HepG2 (cell line): Measurements from ENCODE around the gene TNNI3K. TPM values are rescaled to one million over a fixed set of nuclear protein-coding genes. Genes with fewer than 3 reads are reported as not detected.

Experiments used
- ATAC-seq: fragments of 200-7000 bp; cut with Tn5 transposase; 3 replicates; pipeline ENCODE4 v1.9.1; 2020; ENCODE audit warnings: mild to moderate bottlenecking, moderate library complexity
- BruUV-seq: library from RNA; stranded (reverse); fragments of 400-500 nt; replicated peaks from 2 replicates; lab custom pipeline; 2021; lab: Mats Ljungman, UMichigan
- CTCF ChIA-PET: fragments of 300-600 bp; formaldehyde crosslinking; extraction: SDS; loops from one replicate; lab custom pipeline; 2021; ENCODE audit warnings: low total read pairs, inconsistent platforms, low intra/inter-chr PET ratio; lab: Yijun Ruan, JAX
- POLR2A ChIA-PET: fragments of 350-600 bp; sonication (Branson Sonifier 250); formaldehyde crosslinking; loops from one replicate; lab custom pipeline; 2020; ENCODE audit warnings: antibody characterized with exemption, inconsistent platforms; lab: Yijun Ruan, JAX
- DNase-seq: peaks from one replicate; pipeline ENCODE4 v3.0.0-alpha.2; 2015; ENCODE audit warnings: low spot score
- FAIRE-seq: peaks from 3 replicates; lab custom pipeline; 2011; peaks lifted over from hg19 to GRCh38; lab: Jason Lieb, UNC
- H2AFZ ChIP-seq: one replicate; pipeline ENCODE4 v1.6.1; 2011; ENCODE audit warnings: low read length, inconsistent platforms
- H3K27ac ChIP-seq: fragments of 300-600 bp; 3 replicates; pipeline ENCODE4 v1.8.0; 2011; ENCODE audit warnings: mixed run types, mild to moderate bottlenecking, mixed read lengths, low read length, inconsistent platforms; ENCODE audit not compliant: insufficient read depth; ENCODE audit errors: extremely low read length
- H3K27me3 ChIP-seq, 2 experiments: fragments of 200-600 bp in 1 of 2; 2 replicates in 1 of 2; 3 replicates in 1 of 2; pipeline versions ENCODE4 v1.6.0 to v1.8.0; 2011; ENCODE audit warnings: low read length in 2 of 2, mild to moderate bottlenecking in 2 of 2, moderate library complexity in 2 of 2, inconsistent platforms in 1 of 2; ENCODE audit not compliant: insufficient read depth in 2 of 2, control insufficient read depth in 1 of 2
- H3K36me3 ChIP-seq, 2 experiments: fragments of 200-600 bp in 1 of 2; replicated peaks in 1 of 2; 2 replicates in 1 of 2; 3 replicates in 1 of 2; pipeline versions ENCODE4 v1.5.1 to v1.8.0; 2011; ENCODE audit warnings: low read length in 2 of 2, inconsistent platforms in 1 of 2; ENCODE audit not compliant: insufficient read depth in 2 of 2, control insufficient read depth in 1 of 2
- H3K4me1 ChIP-seq: 2 replicates; pipeline ENCODE4 v1.5.1; 2012; ENCODE audit warnings: low read length, inconsistent platforms; ENCODE audit not compliant: insufficient read depth
- H3K4me2 ChIP-seq: 2 replicates; pipeline ENCODE4 v1.6.0; 2011; ENCODE audit warnings: low read depth, low read length, inconsistent platforms
- H3K4me3 ChIP-seq, 3 experiments: fragments of 200-600 bp in 1 of 3; sonication (generic), shearing (Covaris generic) in 1 of 3; replicated peaks in 1 of 3; 2 replicates each; pipeline ENCODE4 v1.5.1; 2011 to 2016; ENCODE audit warnings: low read length in 3 of 3, inconsistent platforms in 2 of 3, low read depth in 2 of 3, mild to moderate bottlenecking in 2 of 3, control low read depth in 1 of 3, mixed read lengths in 1 of 3; ENCODE audit not compliant: insufficient read depth in 1 of 3
- H3K79me2 ChIP-seq: one replicate; pipeline ENCODE4 v1.6.1; 2011; ENCODE audit warnings: low read length, inconsistent platforms; ENCODE audit not compliant: insufficient read depth
- H3K9ac ChIP-seq: 2 replicates; pipeline ENCODE4 v1.6.0; 2011; ENCODE audit warnings: mild to moderate bottlenecking, low read depth, low read length, inconsistent platforms; ENCODE audit not compliant: insufficient read depth
- H3K9me3 ChIP-seq: 2 replicates; pipeline ENCODE4 v1.5.1; 2012; ENCODE audit warnings: mild to moderate bottlenecking, low read length
- H4K20me1 ChIP-seq: 2 replicates; pipeline ENCODE4 v1.6.0; 2011; ENCODE audit warnings: inconsistent platforms, mild to moderate bottlenecking, low read length, moderate library complexity; ENCODE audit not compliant: insufficient read depth
- DMAP1 ChIP-seq: IDR thresholded peaks from 2 replicates; pipeline ENCODE4 v1.6.1; 2016
- ESRRA ChIP-seq: sonication (generic); formaldehyde crosslinking; IDR thresholded peaks from 2 replicates; pipeline ENCODE4 v1.5.1; 2020; ENCODE audit warnings: mild to moderate bottlenecking, low read depth, missing genetic modification reagents
- FOXP4 ChIP-seq: sonication (generic); formaldehyde crosslinking; IDR thresholded peaks from 2 replicates; pipeline ENCODE4 v1.4.0; 2020; ENCODE audit warnings: missing genetic modification reagents
- GZF1 ChIP-seq: sonication (generic); formaldehyde crosslinking; IDR thresholded peaks from 2 replicates; pipeline ENCODE4 v1.5.1; 2020; ENCODE audit warnings: mild to moderate bottlenecking, missing genetic modification reagents
- HMG20B ChIP-seq: conservative IDR thresholded peaks from 2 replicates; pipeline ENCODE4 v1.6.1; 2016; ENCODE audit warnings: missing genetic modification reagents, missing compliant biosample characterization
- HNF4A ChIP-seq: sonication (generic); formaldehyde crosslinking; IDR thresholded peaks from 2 replicates; pipeline ENCODE4 v1.4.0; 2020; ENCODE audit warnings: missing genetic modification reagents
- MEIS1 ChIP-seq: sonication (generic); formaldehyde crosslinking; IDR thresholded peaks from 2 replicates; pipeline ENCODE4 v1.9.0; 2021; ENCODE audit warnings: mild to moderate bottlenecking, missing genetic modification reagents, moderate library complexity, borderline replicate concordance
- NRL ChIP-seq: sonication (generic); formaldehyde crosslinking; IDR thresholded peaks from 2 replicates; pipeline ENCODE4 v1.5.0; 2020; ENCODE audit warnings: missing genetic modification reagents, mild to moderate bottlenecking, moderate library complexity, borderline replicate concordance
- PRPF4 ChIP-seq: fragments of 200-400 bp; formaldehyde crosslinking; IDR thresholded peaks from 2 replicates; pipeline ENCODE4 v1.6.1; 2016; ENCODE audit warnings: low read length, low read depth; ENCODE audit not compliant: poor library complexity, severe bottlenecking
- RCOR2 ChIP-seq: IDR thresholded peaks from 2 replicates; pipeline ENCODE4 v1.6.1; 2016; ENCODE audit warnings: missing biosample characterization, missing genetic modification reagents
- RFXAP ChIP-seq: sonication (generic); formaldehyde crosslinking; IDR thresholded peaks from 2 replicates; pipeline ENCODE4 v1.4.0; 2020; ENCODE audit warnings: missing genetic modification reagents, borderline replicate concordance
- SYNCRIP ChIP-seq: fragments of 200-400 bp; formaldehyde crosslinking; IDR thresholded peaks from 2 replicates; pipeline ENCODE4 v1.6.1; 2018; ENCODE audit warnings: mild to moderate bottlenecking, low read depth, low read length; ENCODE audit not compliant: insufficient read depth
- ZNF205 ChIP-seq: IDR thresholded peaks from 2 replicates; pipeline ENCODE4 v1.6.1; 2018; ENCODE audit warnings: missing biosample characterization, missing genetic modification reagents
- ZNF232 ChIP-seq: sonication (generic); formaldehyde crosslinking; IDR thresholded peaks from 2 replicates; pipeline ENCODE4 v1.4.0; 2020; ENCODE audit warnings: missing genetic modification reagents, borderline replicate concordance
- ZNF253 ChIP-seq: sonication (generic); formaldehyde crosslinking; IDR thresholded peaks from 2 replicates; pipeline ENCODE4 v1.8.0; 2022; ENCODE audit warnings: mild to moderate bottlenecking, missing genetic modification reagents, borderline replicate concordance
- ZNF329 ChIP-seq: sonication (generic); formaldehyde crosslinking; IDR thresholded peaks from 2 replicates; pipeline ENCODE4 v1.9.0; 2021; ENCODE audit warnings: low read depth, mild to moderate bottlenecking, missing genetic modification reagents
- ZNF607 ChIP-seq: sonication (generic); formaldehyde crosslinking; IDR thresholded peaks from 2 replicates; pipeline ENCODE4 v1.5.1; 2020; ENCODE audit warnings: missing genetic modification reagents, mild to moderate bottlenecking, borderline replicate concordance
- ZNF615 ChIP-seq: sonication (generic); formaldehyde crosslinking; IDR thresholded peaks from 2 replicates; pipeline ENCODE4 v1.5.0; 2020; ENCODE audit warnings: mild to moderate bottlenecking, missing genetic modification reagents, borderline replicate concordance
- ZNF883 ChIP-seq: sonication (generic); formaldehyde crosslinking; IDR thresholded peaks from 2 replicates; pipeline ENCODE4 v1.5.1; 2020; ENCODE audit warnings: mild to moderate bottlenecking, missing genetic modification reagents; ENCODE audit errors: not compliant biosample characterization
- WGBS: methylation state at CpG from one replicate; pipeline ENCODE4 v1.1.6; 2017; ENCODE audit warnings: low lambda C conversion rate; 5-methylcytosine and 5-hydroxymethylcytosine counted together
- in situ Hi-C: cut with HindIII; loops from 2 replicates; pipeline ENCODE4 v1.10.0; 2017; ENCODE audit warnings: low pct_unique_long_range_greater_than_20kb; ENCODE audit not compliant: extremely low pct_ligation_motif_present
- intact Hi-C: fragments of 100-400 bp; cut with micrococcal nuclease; formaldehyde crosslinking; loops from one replicate; pipeline ENCODE4 v1.10.0; 2022; ENCODE audit not compliant: unreplicated experiment
- polyA plus RNA-seq, 8 experiments: library from polyadenylated mRNA; depleted of rRNA in 3 of 8; stranded (reverse) in 7 of 8; unstranded in 1 of 8; fragments of >200 nt; fragmentation: Illumina TruSeq in 4 of 8; extraction: Trizol in 4 of 8; gene quantifications; 2 replicates each; pipeline versions ENCODE4 v1.2.1 to v1.2.3, GENCODE V29; 2011 to 2016; ENCODE audit warnings: low read depth in 4 of 8, missing spikeins in 1 of 8, mixed read lengths in 1 of 8; ENCODE audit not compliant: insufficient read depth in 1 of 8
- total RNA-seq, 5 experiments: library from RNA; depleted of rRNA; stranded (reverse); fragments of >200 nt; fragmentation: Illumina TruSeq; extraction: Trizol; gene quantifications; 2 replicates each; pipeline ENCODE4 v1.2.3, GENCODE V29; 2016; ENCODE audit warnings: low read depth in 1 of 5

TNNI3K gene
- total and polyA plus RNA-seq, 2 of the 13 experiments (the other 11 are each of a cell fraction or from before 2014, with no cell fraction given), result 1.1 TPM; not detected in 1

- Histone ChIP-seq H3K4me3 (no peak overlapping the region), H3K9ac (no peak overlapping the region), H3K9me3 (no peaks in the 10 kb centered on the region), H2AFZ (no peak overlapping the region), H3K4me2 (no peak overlapping the region), H3K4me1 (no peaks in the 10 kb centered on the region), H3K79me2 (no peaks in the 10 kb centered on the region), H4K20me1 (no peaks in the 10 kb centered on the region), H3K36me3 (no peaks in the 10 kb centered on the region), H3K27me3 (peaks cover 0 to 10% of the 10 kb centered on the region in 2 experiments; a peak in 2 of 5 replicates), H3K27ac (no peak overlapping the region)
- TF ChIP-seq PRPF4 (no peak), ZNF883 (CRISPR knock-in tag) (no peak), MEIS1 (no peak), ESRRA (no peak), FOXP4 (no peak), ZNF205 (no peak), SYNCRIP (no peak), HMG20B (CRISPR knock-in tag) (no peak), GZF1 (CRISPR knock-in tag) (no peak), RFXAP (no peak), NRL (CRISPR knock-in tag) (no peak), DMAP1 (CRISPR knock-in tag) (no peak), ZNF253 (no peak), ZNF329 (CRISPR knock-in tag) (no peak), ZNF232 (CRISPR knock-in tag) (no peak), RCOR2 (CRISPR knock-in tag) (no peak), ZNF607 (CRISPR knock-in tag) (no peak), HNF4A (CRISPR knock-in tag) (no peak), ZNF615 (CRISPR knock-in tag) (no peak)
- FAIRE-seq (no peak), DNase-seq (no peak), ATAC-seq (peak; percentile 44)
- 18% methylated on average over 6 of the region's 6 CpGs for WGBS
- in situ Hi-C loops, result no loop called here
- POLR2A ChIA-PET, result no interaction called here
- BruUV-seq, result no TSS peak
- CTCF ChIA-PET, result no interaction called here
- intact Hi-C loops, result no loop called here
Observed at GRCh38 chr1:74571891-74572290, 336.7 kb downstream of the TNNI3K start.
